Heart left ventricle (tissue), 16 donors: ENCODE data around the gene ANKRD63. TPM values are rescaled to one million over a fixed set of nuclear protein-coding genes. Genes with fewer than 3 reads are reported as not detected.
A peak's percentile ranks its signal among the peaks of the same experiment; 100 is the strongest.

Source experiments
- ATAC-seq, 4 donors: fragments of 200-7000 bp; cut with Tn5 transposase; one replicate each; pipeline ENCODE4 v1.9.1; 2020 to 2022; ENCODE audit warnings: moderate library complexity in 4 of 4, mild to moderate bottlenecking in 3 of 4, moderate number of reproducible peaks in 1 of 4
- DNase-seq, 5 donors: peaks; one replicate each; pipeline ENCODE4 v3.0.0-alpha.2; 2020
- H3K27ac ChIP-seq, 12 donors: fragments of 200-600 bp; sonication (generic) in 4 of 12; one replicate each; pipeline versions ENCODE4 v1.5.0 to v1.8.0; 2016 to 2022; ENCODE audit warnings: mild to moderate bottlenecking in 2 of 12
- H3K27me3 ChIP-seq, 9 donors: fragments of 200-600 bp; sonication (generic) in 2 of 9; one replicate each; pipeline versions ENCODE4 v1.5.1 to v1.8.0; 2016 to 2022; ENCODE audit warnings: mild to moderate bottlenecking in 3 of 9
- H3K36me3 ChIP-seq, 9 donors: fragments of 200-600 bp; sonication (generic) in 2 of 9; one replicate each; pipeline versions ENCODE4 v1.5.0 to v1.8.0; 2018 to 2022; ENCODE audit warnings: mild to moderate bottlenecking in 2 of 9
- H3K4me1 ChIP-seq, 12 donors: fragments of 200-600 bp; sonication (generic) in 4 of 12; one replicate each; pipeline versions ENCODE4 v1.5.0 to v1.8.0; 2016 to 2022; ENCODE audit warnings: mild to moderate bottlenecking in 3 of 12
- H3K4me3 ChIP-seq, 12 donors: fragments of 200-600 bp; sonication (generic) in 4 of 12; one replicate each; pipeline versions ENCODE4 v1.5.0 to v1.8.0; 2017 to 2022; ENCODE audit warnings: mild to moderate bottlenecking in 9 of 12, moderate library complexity in 4 of 12
- H3K9me3 ChIP-seq, 12 donors: fragments of 200-600 bp; sonication (generic) in 4 of 12; one replicate each; pipeline versions ENCODE4 v1.5.0 to v1.8.0; 2016 to 2022; ENCODE audit warnings: mild to moderate bottlenecking in 1 of 12
- CTCF ChIP-seq, 12 donors: fragments of 200-600 bp; sonication (generic) in 4 of 12; IDR thresholded peaks; one replicate each; pipeline versions ENCODE4 v1.5.0 to v1.8.0; 2018 to 2022; ENCODE audit warnings: antibody characterized with exemption in 12 of 12, mild to moderate bottlenecking in 5 of 12
- POLR2A ChIP-seq, 2 donors: fragments of 450-650 bp; IDR thresholded peaks; one replicate each; pipeline ENCODE4 v1.6.1; 2017; ENCODE audit warnings: antibody characterized with exemption in 2 of 2, mild to moderate bottlenecking in 2 of 2, moderate library complexity in 2 of 2
- WGBS, 4 donors: extraction: QIAGEN DNeasy Blood & Tissue Kit in 2 of 4; methylation state at CpG; one replicate each; pipeline versions ENCODE4 v1.1.5 to v1.1.7; 2013 to 2018; 5-methylcytosine and 5-hydroxymethylcytosine counted together
- intact Hi-C, 10 donors: fragments of 100-400 bp; cut with DNase I; formaldehyde crosslinking; loops; one replicate each; pipeline versions ENCODE4 v1.11.1 to v1.14.2; 2022
- polyA plus RNA-seq, 2 donors: library from polyadenylated mRNA; stranded (reverse); fragments of 200-250 nt; gene quantifications; one replicate each; pipeline ENCODE4 v1.2.3, GENCODE V29; 2013
- total RNA-seq, 9 donors: library from RNA; depleted of rRNA in 2 of 9; stranded (reverse); fragments of >200 nt in 2 of 9; fragmentation: NEBNext Ultra II Directional in 3 of 9; extraction: Animal tissue kit (Norgen Biotek cat#: 25700) in 3 of 9; gene quantifications; one replicate each; pipeline versions ENCODE4 v1.1.0 to v1.2.4, GENCODE V29; 2016 to 2023
- donor health status: ischemic (EF 13 %, LVEDD 7.1; RV severe dilation, severe dysfunction).
- donor health status: healthy with polysubstance abuse.
- donor health status: DM: no; HTN: yes; CAD: no.
- donor health status: DM: no; HTN: no; CAD: no.
- donor health status: ischemic (EF 25% LVEDD 6.9; RV normal size, moderate dysfunction).
- donor health status: ischemic (EF 25% LVEDD 5.7; RV mildly dilated, moderate dysfunction).
- donor health status: healthy.
- donor health status: DM: yes; HTN: yes; CAD: no.
- donor health status: ischemic (EF 35%, LVEDD 5.7; RV mildly dilated, moderate dysfunction).
- donor health status: nonischemic (EF 11% LVEDD 7.7; RV severe dilation, severe dysfunction).
- donor health status: DM: yes; HTN: yes; CAD: no.
- donor health status: PGD.
- donor health status: ischemic (EF 29% LVEDD 5.4; RV normal size, mild dysfunction).
- donor health status: nonischemic (EF 23%, LVEDD 6.1; RV moderate dilation, normal function).

The ANKRD63 gene
- total and polyA plus RNA-seq, 11 donors: 0.27 to 0.57 (median 0.45) TPM; not detected in 6

- H3K27ac ChIP-seq: no peak overlapping the region
- no peak for TF ChIP-seq CTCF (IDR thresholded peaks at IDR 0.05)
- 65 to 93% (median 83%) methylated on average over 10 to 12 of the region's 12 CpGs for WGBS, 4 donors
- ATAC-seq (no peak), DNase-seq (no peak)
- intact Hi-C loops: loop anchor here in 1 of 10 donors (5.0 kb wide), 1 partner anchor 36 kb away; no protein-coding TSS in a partner anchor
- H3K36me3 ChIP-seq: no peaks in the 10 kb centered on the region
- H3K4me3 ChIP-seq: no peak overlapping the region
- H3K9me3 ChIP-seq: no peaks in the 10 kb centered on the region
- no peaks in the 10 kb centered on the region for H3K27me3 ChIP-seq
- H3K4me1 ChIP-seq: no peaks in the 10 kb centered on the region
Measured at GRCh38 chr15:40263024-40263754, 19.7 kb downstream of the ANKRD63 start.

GRCh38 chr15:40259021-40259420, 23.8 kb downstream of the ANKRD63 start:
- DNase-seq (peak in 1 of 5 donors; percentile 24), ATAC-seq (no peak)
- Histone ChIP-seq H3K4me1 (peaks cover 0 to 2% (median 0%) of the 10 kb centered on the region in 12 donors), H3K4me3 (no peak overlapping the region), H3K27ac (no peak overlapping the region), H3K9me3 (no peaks in the 10 kb centered on the region), H3K36me3 (no peaks in the 10 kb centered on the region), H3K27me3 (peaks cover 0 to 16% (median 0%) of the 10 kb centered on the region in 9 donors)
- 70 to 77% (median 74%) methylated on average over 6 to 7 of the region's 7 CpGs for WGBS, 4 donors
- TF ChIP-seq CTCF (IDR thresholded peaks at IDR 0.05): no peak
- TF ChIP-seq POLR2A (IDR thresholded peaks at IDR 0.05): no peak
- intact Hi-C loops: no loop called here

- no peak for ATAC-seq
- H3K27ac ChIP-seq: no peak overlapping the region
- no peak overlapping the region for H3K4me3 ChIP-seq
- no peaks in the 10 kb centered on the region for H3K36me3 ChIP-seq
- peaks cover 0 to 6% (median 2%) of the 10 kb centered on the region in 12 donors for H3K4me1 ChIP-seq
- peak in 1 of 5 donors; percentile 6 for DNase-seq
- H3K9me3 ChIP-seq: no peaks in the 10 kb centered on the region
- H3K27me3 ChIP-seq: peaks cover 0 to 21% (median 0%) of the 10 kb centered on the region in 9 donors
- TF ChIP-seq POLR2A (IDR thresholded peaks at IDR 0.05) (no peak), CTCF (IDR thresholded peaks at IDR 0.05) (no peak)
- WGBS, 4 donors: 49 to 79% (median 60%) methylated on average over 8 of the region's 8 CpGs
- intact Hi-C loops: no loop called here
Measured at GRCh38 chr15:40258544-40258943, 24.3 kb downstream of the ANKRD63 start.

- intact Hi-C loops: no loop called here
- H3K36me3 ChIP-seq: no peaks in the 10 kb centered on the region
- WGBS, 4 donors: 73 to 85% (median 80%) methylated on average over 9 of the region's 9 CpGs
- no peak for TF ChIP-seq POLR2A (IDR thresholded peaks at IDR 0.05)
- TF ChIP-seq CTCF (IDR thresholded peaks at IDR 0.05): no peak
- H3K4me1 ChIP-seq: peaks cover 0 to 13% (median 9%) of the 10 kb centered on the region in 12 donors
- no peak for ATAC-seq
- H3K27me3 ChIP-seq: peaks cover 0 to 28% (median 0%) of the 10 kb centered on the region in 9 donors
- H3K9me3 ChIP-seq: no peaks in the 10 kb centered on the region
- no peak for DNase-seq
- H3K27ac ChIP-seq: no peak overlapping the region
- H3K4me3 ChIP-seq: no peak overlapping the region
Measured at GRCh38 chr15:40257656-40258450, 25.0 kb downstream of the ANKRD63 start.
